HFF-Myc (cell line): ENCODE measurements around the gene CUL2.
"Not testable (repeated sequence)": the region's sequence is repeated elsewhere in the genome, so short reads cannot be mapped to it uniquely, and the experiment has no call there.

Source experiments
- DNase-seq: peaks from one replicate; pipeline ENCODE4 v3.0.0-alpha.2; 2011; ENCODE audit warnings: low read depth; ENCODE audit errors: extremely low read depth
- H3K4me3 ChIP-seq: replicated peaks from 2 replicates; pipeline ENCODE4 v1.5.1; 2011; ENCODE audit warnings: low read depth, mild to moderate bottlenecking, control low read depth, low read length
- CTCF ChIP-seq: IDR thresholded peaks from 2 replicates; pipeline ENCODE4 v1.5.1; 2012; ENCODE audit warnings: mild to moderate bottlenecking, low read depth, low read length, control low read depth; ENCODE audit errors: missing control alignments

CUL2 gene

GRCh38 chr10:35046074-35046473 lies 44.1 kb downstream of the CUL2 start:
- no peak for TF ChIP-seq CTCF
- no peak overlapping the region for H3K4me3 ChIP-seq
- no peak for DNase-seq

- not testable (repeated sequence) for DNase-seq, H3K4me3 ChIP-seq
Measured at GRCh38 chr10:35045275-35045674, 44.9 kb downstream of the CUL2 start.

DNA sequence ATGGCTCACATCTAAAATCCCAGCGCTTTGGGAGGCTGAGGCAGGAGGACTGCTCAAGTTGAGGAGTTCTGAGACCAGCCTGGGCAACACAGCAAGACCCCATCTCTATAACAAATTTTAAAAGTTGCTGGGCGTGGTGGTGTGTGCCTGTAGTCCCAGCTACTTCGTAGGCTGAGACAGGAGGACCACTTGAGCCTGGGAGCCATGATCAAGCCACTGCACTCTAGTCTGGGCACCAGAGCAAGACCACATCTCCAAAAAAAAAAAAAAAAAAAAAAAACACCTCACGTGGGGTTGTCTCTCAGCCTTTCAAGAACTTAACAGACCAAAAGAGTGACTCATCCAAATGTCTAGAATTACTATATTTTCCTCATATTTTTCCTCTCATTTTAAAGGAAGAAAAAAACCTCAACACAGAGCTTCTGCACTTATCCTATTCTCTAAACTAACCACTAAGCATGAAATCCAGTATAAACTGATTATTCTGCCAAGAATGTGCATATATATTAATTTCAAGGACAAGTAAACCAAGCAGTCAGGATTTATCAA lies 46.3 kb downstream of the CUL2 start:
- TF ChIP-seq CTCF: no peak
- H3K4me3 ChIP-seq: no peak overlapping the region
- DNase-seq: no peak

DNA sequence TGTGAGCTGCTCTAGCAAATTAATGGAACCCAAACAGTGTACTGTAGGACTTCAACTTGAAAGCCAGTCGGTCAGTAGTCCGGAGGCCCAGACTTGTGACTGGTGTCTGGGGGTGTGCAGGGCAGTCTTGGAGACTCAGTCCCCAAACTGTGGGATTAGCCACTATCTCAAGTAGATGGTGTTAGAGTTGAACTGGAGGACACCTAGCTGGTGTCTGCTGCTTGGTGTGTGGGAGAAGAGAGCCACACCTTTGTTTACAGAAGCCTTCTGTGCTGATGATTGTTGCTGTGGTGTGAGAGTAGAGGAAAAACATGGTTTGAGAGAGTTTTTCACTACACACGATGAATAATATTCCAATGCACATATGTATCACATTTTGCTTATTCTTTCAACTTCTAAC lies 47.4 kb downstream of the CUL2 start:
- no peak for DNase-seq
- no peak overlapping the region for H3K4me3 ChIP-seq
- no peak for TF ChIP-seq CTCF

DNA sequence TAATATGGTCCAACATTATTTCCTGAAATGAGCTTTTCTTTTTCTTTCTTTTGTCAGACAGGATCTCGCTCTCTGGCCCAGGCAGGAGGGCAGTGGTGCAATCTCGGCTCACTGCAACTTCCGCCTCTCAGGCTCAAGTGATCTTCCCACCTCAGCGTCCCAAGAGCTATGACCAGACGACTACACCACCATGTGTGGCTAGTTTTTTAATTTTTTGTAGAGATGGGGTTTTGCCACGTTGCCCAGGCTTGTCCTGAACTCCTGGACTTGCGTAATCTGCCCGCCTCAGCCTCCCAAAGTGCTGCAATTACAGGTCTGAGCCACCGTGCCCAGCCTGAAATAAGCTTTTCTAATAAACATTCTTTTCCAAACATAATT lies 48.6 kb downstream of the CUL2 start:
- TF ChIP-seq CTCF: no peak
- no peak for DNase-seq
- no peak overlapping the region for H3K4me3 ChIP-seq

GRCh38 chr10:35040760-35041501 lies 49.2 kb downstream of the CUL2 start:
- TF ChIP-seq CTCF: no peak
- H3K4me3 ChIP-seq: no peak overlapping the region
- DNase-seq: no peak

GRCh38 chr10:35037104-35037503 lies 53.0 kb downstream of the CUL2 start:
- TF ChIP-seq CTCF: no peak
- H3K4me3 ChIP-seq: no peak overlapping the region
- DNase-seq: no peak
